HUES64 (cell line): ENCODE data around the gene BTBD7.
A peak's percentile ranks its signal among the peaks of the same experiment; 100 is the strongest.

Source experiments
- H3K27ac ChIP-seq: 2 replicates; pipeline ENCODE4 v1.7.0; 2013; ENCODE audit warnings: low read depth, low read length, inconsistent platforms
- H3K27me3 ChIP-seq: 2 replicates; pipeline ENCODE4 v1.6.1; 2013; ENCODE audit warnings: mild to moderate bottlenecking, low read length; ENCODE audit not compliant: insufficient read depth
- H3K36me3 ChIP-seq: 2 replicates; pipeline ENCODE4 v1.6.1; 2013; ENCODE audit warnings: mild to moderate bottlenecking, low read length; ENCODE audit not compliant: insufficient read depth
- H3K4me1 ChIP-seq: 2 replicates; pipeline ENCODE4 v1.6.1; 2013; ENCODE audit warnings: mild to moderate bottlenecking, low read length, moderate library complexity; ENCODE audit not compliant: insufficient read depth
- H3K4me3 ChIP-seq: 2 replicates; pipeline ENCODE4 v1.5.1; 2013; ENCODE audit warnings: mild to moderate bottlenecking, low read length, moderate library complexity
- H3K9ac ChIP-seq: 2 replicates; pipeline ENCODE4 v1.6.1; 2013; ENCODE audit warnings: mild to moderate bottlenecking, low read depth, low read length
- H3K9me3 ChIP-seq: 2 replicates; pipeline ENCODE4 v1.6.1; 2013; ENCODE audit warnings: low read depth, low read length; ENCODE audit not compliant: insufficient read depth
- WGBS: fragments of 150-250, 120-280 bp; methylation state at CpG from one replicate; pipeline ENCODE4 v1.1.7; 2013; ENCODE audit warnings: missing lambda C conversion rate; 5-methylcytosine and 5-hydroxymethylcytosine counted together

The BTBD7 gene

DNA sequence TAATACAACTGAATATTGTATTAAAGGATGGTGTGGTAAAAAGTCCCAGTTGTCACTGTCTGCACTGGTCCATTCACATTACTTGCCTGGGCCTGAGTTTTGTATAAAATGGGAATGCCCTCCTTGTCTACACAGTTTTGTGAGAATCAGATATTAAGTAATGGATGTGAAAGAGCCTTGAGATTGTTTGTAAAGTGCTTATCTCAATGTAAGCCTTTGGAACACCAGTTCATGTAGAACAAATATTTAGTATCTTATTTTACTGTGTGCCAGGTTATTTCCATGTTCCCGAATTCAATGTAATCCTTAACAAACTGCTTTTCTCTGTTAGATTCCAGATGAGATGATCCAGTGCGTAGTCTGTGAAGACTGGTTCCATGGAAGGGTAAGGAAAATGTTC is 118.2 kb downstream of the BTBD7 start:
- Histone ChIP-seq H3K4me1 (no peaks in the 10 kb centered on the region), H3K27me3 (no peaks in the 10 kb centered on the region), H3K9ac (no peak overlapping the region), H3K36me3 (peaks cover 75% of the 10 kb centered on the region), H3K9me3 (no peaks in the 10 kb centered on the region), H3K4me3 (no peak overlapping the region), H3K27ac (no peak overlapping the region)
- 100% methylated on average over 2 of the region's 2 CpGs for WGBS

DNA sequence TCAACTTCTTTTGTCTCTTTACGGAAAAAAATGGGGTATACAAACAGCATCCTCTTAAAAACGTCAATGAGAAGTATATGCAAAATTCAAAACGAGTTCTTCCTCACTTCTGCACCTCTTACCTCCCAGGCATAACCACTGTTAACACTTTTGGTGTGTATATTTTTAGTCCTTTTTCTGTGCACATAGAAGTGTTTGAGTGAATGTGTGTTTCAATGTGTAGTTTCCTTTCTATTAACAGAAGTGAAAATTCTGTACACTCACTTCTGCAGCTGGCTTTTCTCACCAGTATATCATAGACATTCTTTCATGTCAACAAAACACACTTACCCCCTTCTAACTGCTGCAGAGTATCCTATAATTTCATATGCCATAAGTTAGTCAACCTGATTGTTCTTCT is 120.4 kb downstream of the BTBD7 start:
- 91% methylated on average over 3 of the region's 3 CpGs for WGBS
- Histone ChIP-seq H3K27ac (no peak overlapping the region), H3K4me1 (0 out of 2 replicates have a peak, but pooled peaks cover 7% of the 10 kb centered on the region)

DNA sequence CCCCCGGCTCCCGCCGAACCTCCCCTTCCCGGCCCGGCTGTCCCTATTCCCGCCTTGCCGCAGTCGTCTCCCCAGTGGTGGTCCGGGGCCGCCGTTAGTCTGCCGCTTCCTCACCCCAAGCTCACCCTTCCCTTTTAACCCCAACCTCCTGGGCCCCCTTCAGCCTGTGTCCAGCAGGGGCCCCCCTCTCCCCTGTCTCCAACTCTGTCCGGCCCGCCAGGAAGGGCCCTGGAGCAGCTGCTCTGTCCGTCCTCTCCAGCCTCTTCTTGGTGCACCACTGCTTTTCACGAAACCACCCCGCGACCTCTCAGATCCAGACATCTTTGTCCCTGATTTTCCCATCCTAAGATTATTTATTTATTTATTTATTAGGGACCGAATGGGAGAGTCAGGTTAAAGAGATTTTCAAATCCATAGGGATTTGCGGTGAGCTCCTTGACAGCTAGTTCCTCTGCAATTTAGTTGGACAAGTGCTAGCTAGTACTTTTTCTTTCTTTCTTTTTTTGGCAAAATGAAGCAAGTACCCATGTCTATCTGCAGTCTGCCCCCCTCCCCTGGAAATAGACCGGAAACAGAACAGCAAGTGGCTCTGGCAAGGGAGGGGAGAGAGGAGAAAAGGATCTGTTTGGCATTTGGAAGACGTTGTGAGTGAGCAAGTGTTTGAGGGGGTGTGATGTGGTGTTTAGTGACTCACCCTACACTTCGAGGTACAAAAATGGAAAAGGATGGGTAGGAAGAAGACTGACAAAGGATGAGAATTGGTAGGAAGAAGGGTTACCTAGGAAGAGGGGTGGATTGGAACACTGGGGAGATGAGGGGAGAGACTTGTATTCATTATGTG is 125.1 kb downstream of the BTBD7 start:
- Histone ChIP-seq H3K9me3 (no peaks in the 10 kb centered on the region), H3K36me3 (peaks cover 22% of the 10 kb centered on the region), H3K27ac (peak overlapping the region; percentile 50; the same call in 1 of the 2 replicates), H3K27me3 (no peaks in the 10 kb centered on the region), H3K9ac (peak overlapping the region; percentile 74), H3K4me3 (peak overlapping the region; percentile 75), H3K4me1 (0 out of 2 replicates have a peak, but pooled peaks cover 7% of the 10 kb centered on the region)
- WGBS = under 1% methylated on average over 23 of the region's 23 CpGs

More for the DNA sequence above, 120.4 kb downstream of the BTBD7 start:
- no peak overlapping the region for H3K9ac ChIP-seq
- peaks cover 59% of the 10 kb centered on the region for H3K36me3 ChIP-seq
- no peak overlapping the region for H3K4me3 ChIP-seq
- no peaks in the 10 kb centered on the region for H3K27me3 ChIP-seq
- no peaks in the 10 kb centered on the region for H3K9me3 ChIP-seq

DNA sequence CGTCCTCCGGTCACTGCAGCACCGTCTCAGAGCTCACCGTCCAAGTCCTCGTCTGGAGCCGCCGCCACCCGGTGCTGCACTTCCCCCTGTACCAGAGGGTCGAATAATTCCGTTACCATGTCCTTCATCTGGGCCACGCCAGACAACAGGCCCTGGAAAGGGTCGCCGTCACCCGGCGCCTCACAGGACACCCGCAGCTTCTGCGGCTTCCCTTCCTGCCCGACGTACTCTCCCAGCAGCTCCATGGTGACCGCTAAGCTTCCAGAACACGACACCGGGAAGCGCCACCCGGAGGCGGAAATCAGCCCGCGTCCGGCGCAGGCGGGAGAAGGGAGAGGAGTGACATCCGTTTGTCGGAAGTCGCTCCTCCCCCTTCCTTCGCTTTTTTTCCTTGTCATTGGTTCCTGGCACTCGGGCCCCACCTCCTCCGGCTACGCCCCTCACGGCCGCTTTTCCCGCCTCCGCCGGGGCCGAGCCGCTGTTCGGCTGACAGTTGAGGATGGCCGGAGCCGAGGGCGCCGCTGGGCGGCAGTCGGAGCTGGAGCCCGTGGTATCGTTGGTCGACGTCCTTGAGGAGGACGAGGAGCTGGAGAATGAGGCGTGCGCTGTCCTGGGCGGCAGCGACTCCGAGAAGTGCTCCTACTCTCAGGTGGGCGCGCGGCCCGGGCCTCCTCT is 125.9 kb downstream of the BTBD7 start, which contains the start of the genes GON7 and UBR7:
Gene GON7 (minus strand): TSS at position 273 of the 675 bp plus-strand sequence. CDS start 28 bp downstream, at position 245.
Gene UBR7 (plus strand): TSS at position 464 of the 675 bp plus-strand sequence. CDS start 36 bp downstream, at position 500.
- WGBS = under 1% methylated on average over 65 of the region's 65 CpGs
- Histone ChIP-seq H3K9me3 (no peaks in the 10 kb centered on the region), H3K36me3 (peaks cover 14% of the 10 kb centered on the region), H3K4me1 (0 out of 2 replicates have a peak, but pooled peaks cover 7% of the 10 kb centered on the region), H3K9ac (peak within 1 kb of the TSS; percentile 79), H3K4me3 (peak within 1 kb of the TSS; percentile 75), H3K27ac (peak within 1 kb of the TSS; percentile 56; the same call in 1 of the 2 replicates), H3K27me3 (no peaks in the 10 kb centered on the region)

DNA sequence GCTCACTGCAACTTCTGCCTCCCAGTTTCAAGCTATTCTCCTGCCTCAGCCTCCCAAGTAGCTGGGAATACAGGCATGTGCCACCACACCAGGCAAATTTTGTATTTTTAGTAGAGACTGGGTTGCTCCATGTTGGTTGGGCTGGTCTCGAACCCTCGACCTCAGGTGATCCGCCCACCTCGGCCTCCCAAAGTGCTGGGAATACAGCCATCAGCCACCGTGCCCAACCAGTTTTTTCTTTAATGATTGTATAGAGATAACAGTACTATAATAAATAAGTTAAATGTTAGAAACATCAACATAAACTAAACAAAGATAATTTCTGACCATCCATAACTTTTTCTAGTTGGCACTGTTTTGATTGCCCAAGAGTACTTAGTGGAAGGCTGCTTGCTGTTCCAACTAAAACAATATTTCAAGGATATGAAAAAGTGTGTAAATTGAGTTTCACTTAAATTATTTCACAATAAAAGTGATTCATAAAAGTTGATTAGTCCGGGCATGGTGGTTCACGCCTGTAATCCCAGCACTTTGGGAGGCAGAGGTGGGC is 131.6 kb downstream of the BTBD7 start:
- Histone ChIP-seq H3K4me1 (no peaks in the 10 kb centered on the region), H3K27ac (no peak overlapping the region), H3K4me3 (no peak overlapping the region), H3K9me3 (no peaks in the 10 kb centered on the region), H3K9ac (no peak overlapping the region), H3K36me3 (0 out of 2 replicates have a peak, but pooled peaks cover 2% of the 10 kb centered on the region), H3K27me3 (no peaks in the 10 kb centered on the region)
- 96% methylated on average over 6 of the region's 7 CpGs for WGBS

DNA sequence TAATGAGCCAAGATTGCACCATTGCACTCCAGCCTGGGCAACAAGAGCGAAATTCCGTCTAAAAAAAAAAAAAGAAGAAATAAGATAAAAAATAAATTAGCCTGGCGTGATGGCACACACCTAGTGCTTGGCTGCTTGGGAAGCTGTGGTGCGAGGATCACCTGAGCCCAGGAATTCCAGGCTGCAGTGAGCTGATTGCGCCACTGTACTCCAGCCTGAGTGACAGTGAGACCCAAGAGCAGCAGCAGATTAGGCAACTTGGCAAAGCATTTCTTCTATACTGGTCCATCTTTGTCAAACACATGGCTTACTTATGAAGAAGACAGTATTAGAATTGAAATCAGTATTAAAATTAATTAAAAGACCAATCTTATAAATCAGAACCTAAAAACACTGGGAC is 132.3 kb downstream of the BTBD7 start:
- Histone ChIP-seq H3K9me3 (no peaks in the 10 kb centered on the region), H3K36me3 (0 out of 2 replicates have a peak, but pooled peaks cover 2% of the 10 kb centered on the region), H3K9ac (no peak overlapping the region), H3K27me3 (no peaks in the 10 kb centered on the region), H3K4me1 (no peaks in the 10 kb centered on the region), H3K4me3 (no peak overlapping the region), H3K27ac (no peak overlapping the region)
- 93% methylated on average over 5 of the region's 5 CpGs for WGBS

DNA sequence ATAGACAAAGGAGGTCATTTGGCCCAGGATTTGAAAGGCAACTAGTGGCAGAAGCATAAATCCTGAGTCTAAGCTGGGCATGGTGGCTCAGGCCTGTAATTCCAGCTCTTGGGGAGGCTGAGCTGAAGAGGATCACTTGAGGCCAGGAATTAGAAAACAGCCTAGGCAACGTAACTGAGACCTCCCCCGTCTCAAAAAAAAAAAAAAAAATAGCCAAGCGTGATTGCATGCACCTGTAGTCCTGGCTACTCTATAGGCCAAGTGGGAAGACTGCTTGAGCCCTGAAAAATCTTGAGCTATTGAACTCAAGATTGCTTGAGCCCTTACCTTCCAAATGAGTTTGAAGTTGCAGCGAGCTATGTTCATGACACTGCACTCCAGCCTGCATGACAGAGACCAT is 133.8 kb downstream of the BTBD7 start:
- WGBS = 96% methylated on average over 4 of the region's 4 CpGs
- 0 out of 2 replicates have a peak, but pooled peaks cover 2% of the 10 kb centered on the region for H3K36me3 ChIP-seq

DNA sequence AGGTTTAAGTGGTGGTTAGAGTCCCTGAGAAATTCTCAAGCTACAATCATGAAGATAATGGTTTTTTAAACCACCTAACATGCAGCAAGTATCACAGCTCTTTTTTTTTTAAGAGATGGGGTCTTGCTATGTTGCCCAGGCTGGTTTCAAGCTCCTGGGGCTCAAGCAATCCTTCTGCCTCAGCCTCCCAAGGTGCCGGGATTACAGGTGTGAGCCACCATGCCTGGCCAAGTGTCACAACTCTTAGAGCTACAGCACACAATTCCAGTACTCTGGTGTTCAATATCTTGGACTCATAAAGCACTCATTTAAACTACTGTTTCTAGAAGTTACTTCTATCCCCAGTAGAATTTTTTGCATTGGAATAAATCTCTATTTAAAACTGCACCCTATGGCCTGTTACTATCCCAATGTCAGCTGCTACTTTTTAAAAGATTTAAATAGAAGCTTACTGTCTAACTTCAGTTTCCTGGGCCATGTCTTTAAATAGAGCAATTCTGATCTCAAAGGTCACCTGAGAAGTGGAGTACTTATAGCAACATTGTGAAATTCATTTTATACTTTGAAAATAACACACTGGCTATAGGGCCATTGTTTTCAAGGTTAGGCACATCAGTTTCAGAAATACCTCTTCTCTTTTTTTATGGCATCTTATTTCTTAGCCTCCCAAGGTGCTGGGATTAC is 137.4 kb downstream of the BTBD7 start:
- Histone ChIP-seq H3K27me3 (no peaks in the 10 kb centered on the region), H3K9ac (no peak overlapping the region), H3K4me1 (no peaks in the 10 kb centered on the region), H3K4me3 (no peak overlapping the region), H3K9me3 (no peaks in the 10 kb centered on the region), H3K36me3 (no peaks in the 10 kb centered on the region), H3K27ac (no peak overlapping the region)
- 98% methylated on average over 1 of the region's 1 CpG for WGBS

More for the DNA sequence above, 133.8 kb downstream of the BTBD7 start:
- no peaks in the 10 kb centered on the region for H3K27me3 ChIP-seq
- H3K4me1 ChIP-seq = no peaks in the 10 kb centered on the region
- H3K9me3 ChIP-seq = no peaks in the 10 kb centered on the region
- no peak overlapping the region for H3K4me3 ChIP-seq
- H3K27ac ChIP-seq = no peak overlapping the region
- no peak overlapping the region for H3K9ac ChIP-seq
